Central memory CD8-positive, alpha-beta T cell (primary cell): ENCODE results near the gene ZNF561.

ENCODE experiments used
- ATAC-seq: fragments of 150-1000 bp; cut with Tn5 transposase; replicated peaks from 2 replicates; pipeline ENCODE4 v1.10.0; 2022; ENCODE audit warnings: mild to moderate bottlenecking, moderate FRiP score, moderate number of reproducible peaks; ENCODE audit not compliant: poor library complexity, severe bottlenecking; ENCODE audit errors: extremely low read depth
- DNase-seq, 2 donors: peaks; one replicate each; pipeline ENCODE4 v3.0.0; 2021; ENCODE audit warnings: low spot score in 2 of 2
- H3K27ac Mint-ChIP-seq: one replicate; pipeline ENCODE4 v1.8.0; 2022; ENCODE audit warnings: low read depth, mild to moderate bottlenecking, moderate library complexity, mixed read lengths
- H3K27me3 Mint-ChIP-seq: one replicate; pipeline ENCODE4 v1.8.0; 2022; ENCODE audit warnings: mixed read lengths
- H3K36me3 Mint-ChIP-seq: one replicate; pipeline ENCODE4 v1.8.0; 2022; ENCODE audit warnings: mild to moderate bottlenecking, moderate library complexity, mixed read lengths; ENCODE audit not compliant: insufficient read depth
- H3K4me1 Mint-ChIP-seq: one replicate; pipeline ENCODE4 v1.8.0; 2022; ENCODE audit warnings: mixed read lengths
- H3K4me3 Mint-ChIP-seq: one replicate; pipeline ENCODE4 v1.8.0; 2022; ENCODE audit warnings: mild to moderate bottlenecking, moderate library complexity, mixed read lengths
- H3K9me3 Mint-ChIP-seq: one replicate; pipeline ENCODE4 v1.8.0; 2022; ENCODE audit warnings: mixed read lengths

The ZNF561 gene

DNA sequence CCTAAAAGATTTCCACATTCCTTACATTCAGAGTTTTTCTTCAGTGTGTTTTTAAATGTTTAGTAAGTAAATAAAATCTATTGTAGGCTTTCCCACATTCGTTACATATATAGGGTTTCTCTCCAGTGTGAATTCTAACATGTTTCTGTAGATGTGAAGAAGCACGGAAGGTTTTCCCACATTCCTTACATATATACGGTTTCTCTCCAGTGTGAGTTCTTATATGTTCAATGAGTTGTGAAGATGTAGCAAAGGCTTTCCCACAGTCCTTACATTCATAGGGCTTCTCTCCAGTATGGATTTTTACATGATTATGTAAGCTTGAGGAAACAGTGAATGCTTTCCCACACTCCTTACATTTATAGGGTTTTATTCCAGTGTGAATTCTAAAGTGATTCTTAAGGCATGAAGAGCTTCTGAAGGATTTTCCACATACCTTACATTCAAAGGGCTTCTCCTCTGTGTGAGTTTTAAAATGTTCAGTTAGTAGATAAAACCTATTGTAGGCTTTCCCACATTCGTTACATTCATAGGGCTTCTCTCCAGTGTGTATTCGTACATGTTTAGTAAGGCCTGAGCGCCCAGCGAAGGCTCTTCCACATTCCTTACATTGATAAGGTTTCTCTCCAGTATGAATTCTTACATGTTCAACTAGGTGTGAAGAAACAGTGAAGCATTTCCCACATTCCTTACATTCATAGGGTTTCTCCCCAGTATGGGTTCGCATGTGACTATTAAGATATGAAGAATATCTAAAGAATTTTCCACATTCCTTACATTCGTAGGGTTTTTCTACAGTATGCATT, 54.9 kb downstream of the ZNF561 start:
- DNase-seq (no peak), ATAC-seq (no peak)
- no peaks in the 10 kb centered on the region for H3K4me1 Mint-ChIP-seq
- H3K4me3 Mint-ChIP-seq = no peak overlapping the region
- H3K36me3 Mint-ChIP-seq = peaks cover 38% of the 10 kb centered on the region
- no peak overlapping the region for H3K27ac Mint-ChIP-seq
- H3K27me3 Mint-ChIP-seq = no peaks in the 10 kb centered on the region
- H3K9me3 Mint-ChIP-seq = peaks cover 12% of the 10 kb centered on the region
